GM12865 (cell line): Measurements from ENCODE around the gene ITGA11.

Source experiments
- DNase-seq: peaks from one replicate; pipeline ENCODE4 v3.0.0; 2010; ENCODE audit warnings: low read depth
- H3K4me3 ChIP-seq: 2 replicates; pipeline ENCODE4 v1.5.1; 2011; ENCODE audit warnings: mild to moderate bottlenecking, low read depth, low read length, control low read depth
- CTCF ChIP-seq: IDR thresholded peaks from 2 replicates; pipeline ENCODE4 v1.5.1; 2011; ENCODE audit warnings: low read length, control low read depth, low read depth, inconsistent platforms; ENCODE audit not compliant: insufficient read depth; ENCODE audit errors: missing control alignments

Gene ITGA11

GRCh38 chr15:68449389-68449788 lies 17.4 kb upstream of the ITGA11 start:
- no peak overlapping the region for H3K4me3 ChIP-seq
- TF ChIP-seq CTCF = no peak
- no peak for DNase-seq

GRCh38 chr15:68447976-68448755 lies 16.2 kb upstream of the ITGA11 start:
- DNase-seq = no peak
- no peak overlapping the region for H3K4me3 ChIP-seq
- TF ChIP-seq CTCF = no peak

DNA sequence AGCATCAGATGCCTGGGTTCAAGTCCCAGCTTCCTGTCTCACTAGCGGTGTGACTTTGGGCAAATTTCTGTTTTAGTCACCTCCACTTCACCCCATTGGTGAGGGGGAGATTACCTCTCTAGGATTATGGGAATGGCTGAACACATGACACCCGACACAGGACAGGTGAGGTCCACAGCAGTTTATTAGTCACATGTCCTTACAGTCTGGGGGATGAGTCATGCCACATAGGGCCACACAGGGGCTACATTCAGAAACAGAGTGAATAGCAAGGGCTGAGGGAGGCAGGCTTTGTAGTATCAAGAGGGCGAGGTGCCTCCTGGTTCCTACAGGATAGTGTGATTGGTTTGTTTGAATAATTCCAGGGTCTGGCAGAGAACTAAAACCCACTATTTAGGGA lies 15.2 kb upstream of the ITGA11 start:
- no peak for TF ChIP-seq CTCF
- no peak overlapping the region for H3K4me3 ChIP-seq

GRCh38 chr15:68445351-68445750 lies 13.4 kb upstream of the ITGA11 start:
- H3K4me3 ChIP-seq = no peak overlapping the region
- DNase-seq = no peak
- TF ChIP-seq CTCF = no peak

More for the DNA sequence above, 15.2 kb upstream of the ITGA11 start:
- DNase-seq = no peak

DNA sequence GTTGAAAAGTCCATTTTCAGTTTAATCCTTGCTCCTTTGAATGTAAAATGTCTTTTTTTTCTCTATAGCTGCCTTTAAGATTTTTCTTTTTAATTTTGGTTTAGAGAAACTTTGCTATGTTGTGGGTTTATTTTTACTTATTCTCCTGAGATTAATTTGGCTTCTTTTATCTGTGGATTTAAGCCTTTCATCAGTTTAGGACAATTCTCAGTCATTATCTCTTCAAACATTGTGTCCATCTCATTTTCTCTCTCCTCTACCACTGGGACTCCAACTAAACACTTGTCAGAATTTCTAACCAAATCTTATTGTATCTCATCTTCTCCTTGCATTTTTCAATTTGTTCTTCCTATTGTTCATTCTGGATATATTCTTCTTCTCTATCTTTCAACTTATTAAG lies 12.4 kb upstream of the ITGA11 start:
- no peak for DNase-seq
- no peak for TF ChIP-seq CTCF
- H3K4me3 ChIP-seq = no peak overlapping the region

- no peak for DNase-seq
- H3K4me3 ChIP-seq = no peak overlapping the region
- no peak for TF ChIP-seq CTCF
Measured at GRCh38 chr15:68442903-68443302, 10.9 kb upstream of the ITGA11 start.

GRCh38 chr15:68442041-68442440 lies 10.1 kb upstream of the ITGA11 start:
- TF ChIP-seq CTCF = no peak
- H3K4me3 ChIP-seq = no peak overlapping the region
- DNase-seq = no peak
